ENCODE measurements around the gene CDYL.

DNA sequence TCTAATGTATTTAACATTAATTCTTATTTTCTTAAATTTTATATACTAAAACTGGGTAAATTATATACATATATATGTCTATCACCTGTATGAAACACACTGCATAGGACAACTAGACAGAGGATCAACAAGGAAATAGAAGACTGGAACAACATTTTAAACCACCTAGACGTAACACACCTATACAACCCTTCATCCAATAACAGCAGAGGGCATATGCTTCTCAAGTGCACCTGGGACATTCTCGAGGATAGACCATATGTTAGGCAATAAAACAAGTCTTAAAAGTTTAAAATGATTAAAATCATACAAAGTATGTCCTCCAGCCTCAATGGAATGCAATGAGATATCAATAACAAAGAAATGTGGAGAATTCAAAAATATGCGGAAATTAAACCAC is 182.4 kb downstream of the CDYL start:
- TF ChIP-seq, protein P1, sequence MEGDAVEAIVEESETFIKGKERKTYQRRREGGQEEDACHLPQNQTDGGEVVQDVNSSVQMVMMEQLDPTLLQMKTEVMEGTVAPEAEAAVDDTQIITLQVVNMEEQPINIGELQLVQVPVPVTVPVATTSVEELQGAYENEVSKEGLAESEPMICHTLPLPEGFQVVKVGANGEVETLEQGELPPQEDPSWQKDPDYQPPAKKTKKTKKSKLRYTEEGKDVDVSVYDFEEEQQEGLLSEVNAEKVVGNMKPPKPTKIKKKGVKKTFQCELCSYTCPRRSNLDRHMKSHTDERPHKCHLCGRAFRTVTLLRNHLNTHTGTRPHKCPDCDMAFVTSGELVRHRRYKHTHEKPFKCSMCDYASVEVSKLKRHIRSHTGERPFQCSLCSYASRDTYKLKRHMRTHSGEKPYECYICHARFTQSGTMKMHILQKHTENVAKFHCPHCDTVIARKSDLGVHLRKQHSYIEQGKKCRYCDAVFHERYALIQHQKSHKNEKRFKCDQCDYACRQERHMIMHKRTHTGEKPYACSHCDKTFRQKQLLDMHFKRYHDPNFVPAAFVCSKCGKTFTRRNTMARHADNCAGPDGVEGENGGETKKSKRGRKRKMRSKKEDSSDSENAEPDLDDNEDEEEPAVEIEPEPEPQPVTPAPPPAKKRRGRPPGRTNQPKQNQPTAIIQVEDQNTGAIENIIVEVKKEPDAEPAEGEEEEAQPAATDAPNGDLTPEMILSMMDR (conservative IDR thresholded peaks at IDR 0.05 in 1 of 2, IDR thresholded peaks at IDR 0.05 in 1 of 2; ENCODE audit: extremely low read depth in 1 of 2, insufficient read depth in 1 of 2, low read depth in 1 of 2, low read length in 2 of 2) = no peak
- no peak for TF ChIP-seq EZH2 (IDR thresholded peaks at IDR 0.05; ENCODE audit: borderline replicate concordance, low read length)
